Neural crest cell (in vitro differentiated cells): ENCODE measurements around the gene UBE3B. TPM values are rescaled to one million over a fixed set of nuclear protein-coding genes. Genes with fewer than 3 reads are reported as not detected.

Experiments used
- DNase-seq: peaks from one replicate; pipeline ENCODE4 v3.0.0; 2021; ENCODE audit warnings: low read depth, mixed read lengths, low spot score
- H3K27ac Mint-ChIP-seq: one replicate; pipeline ENCODE4 v1.8.0; 2021; ENCODE audit warnings: mild to moderate bottlenecking, mixed read lengths; ENCODE audit not compliant: unreplicated experiment
- H3K27me3 Mint-ChIP-seq: 2 replicates; pipeline ENCODE4 v1.8.0; 2021; ENCODE audit warnings: low read depth, mild to moderate bottlenecking, mixed read lengths
- H3K36me3 Mint-ChIP-seq: 2 replicates; pipeline ENCODE4 v1.8.0; 2021; ENCODE audit warnings: low read depth, mild to moderate bottlenecking, mixed read lengths
- H3K4me1 Mint-ChIP-seq: 2 replicates; pipeline ENCODE4 v1.8.0; 2021; ENCODE audit warnings: mixed read lengths
- H3K4me3 Mint-ChIP-seq: one replicate; pipeline ENCODE4 v1.8.0; 2021; ENCODE audit warnings: mild to moderate bottlenecking, mixed read lengths
- H3K9me3 Mint-ChIP-seq: 2 replicates; pipeline ENCODE4 v1.8.0; 2021; ENCODE audit warnings: mixed read lengths
- total RNA-seq: library from RNA; stranded (reverse); gene quantifications from 2 replicates; pipeline ENCODE4 v1.2.1, GENCODE V29; 2021
- TF ChIP-seq, protein P1 (sequence below): fragments of 200-600 bp; sonication (generic); conservative IDR thresholded peaks from 2 replicates; pipeline ENCODE4 v1.5.0; 2021; ENCODE audit warnings: antibody characterized with exemption, mild to moderate bottlenecking

UBE3B gene
- total RNA-seq, 1 donor from 2014 or later: 35.9 TPM

DNA sequence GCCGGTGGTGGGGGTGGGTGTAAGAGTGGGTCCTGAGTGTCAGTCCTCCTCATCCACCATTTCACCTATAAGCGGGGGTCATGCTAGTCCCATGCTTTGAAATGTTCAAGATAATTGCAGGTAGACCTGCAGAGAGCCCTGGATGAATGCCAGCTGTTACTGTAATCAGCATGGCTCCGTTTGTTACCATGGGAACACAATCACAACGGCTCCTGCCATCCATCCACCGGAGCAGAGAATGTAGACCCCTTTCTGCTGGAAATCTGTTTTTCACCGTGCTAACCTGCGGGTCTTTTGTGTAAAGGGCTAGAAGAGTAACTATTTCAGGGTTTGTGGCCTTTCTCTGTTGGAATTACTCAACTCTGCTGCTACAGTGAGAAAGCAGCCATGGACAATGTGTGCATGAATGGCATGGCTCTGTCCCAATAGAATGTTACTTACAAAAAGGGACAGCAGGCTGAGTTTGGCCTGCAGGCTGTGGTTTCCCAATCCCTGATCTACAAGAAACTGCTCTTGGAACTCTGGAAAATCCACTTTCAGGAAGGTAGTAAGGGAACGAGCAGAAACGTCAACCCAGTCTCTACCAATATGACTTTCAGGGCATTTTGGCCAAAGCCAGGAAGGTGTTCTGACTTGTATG lies 36.5 kb upstream of the UBE3B start:
- Mint-ChIP-seq H3K27me3 (no peaks in the 10 kb centered on the region), H3K27ac (no peak overlapping the region), H3K4me3 (no peak overlapping the region), H3K9me3 (no peaks in the 10 kb centered on the region), H3K4me1 (peaks cover 5% of the 10 kb centered on the region), H3K36me3 (no peaks in the 10 kb centered on the region)
- no peak for DNase-seq
- TF ChIP-seq, protein P1, sequence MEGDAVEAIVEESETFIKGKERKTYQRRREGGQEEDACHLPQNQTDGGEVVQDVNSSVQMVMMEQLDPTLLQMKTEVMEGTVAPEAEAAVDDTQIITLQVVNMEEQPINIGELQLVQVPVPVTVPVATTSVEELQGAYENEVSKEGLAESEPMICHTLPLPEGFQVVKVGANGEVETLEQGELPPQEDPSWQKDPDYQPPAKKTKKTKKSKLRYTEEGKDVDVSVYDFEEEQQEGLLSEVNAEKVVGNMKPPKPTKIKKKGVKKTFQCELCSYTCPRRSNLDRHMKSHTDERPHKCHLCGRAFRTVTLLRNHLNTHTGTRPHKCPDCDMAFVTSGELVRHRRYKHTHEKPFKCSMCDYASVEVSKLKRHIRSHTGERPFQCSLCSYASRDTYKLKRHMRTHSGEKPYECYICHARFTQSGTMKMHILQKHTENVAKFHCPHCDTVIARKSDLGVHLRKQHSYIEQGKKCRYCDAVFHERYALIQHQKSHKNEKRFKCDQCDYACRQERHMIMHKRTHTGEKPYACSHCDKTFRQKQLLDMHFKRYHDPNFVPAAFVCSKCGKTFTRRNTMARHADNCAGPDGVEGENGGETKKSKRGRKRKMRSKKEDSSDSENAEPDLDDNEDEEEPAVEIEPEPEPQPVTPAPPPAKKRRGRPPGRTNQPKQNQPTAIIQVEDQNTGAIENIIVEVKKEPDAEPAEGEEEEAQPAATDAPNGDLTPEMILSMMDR: no peak

DNA sequence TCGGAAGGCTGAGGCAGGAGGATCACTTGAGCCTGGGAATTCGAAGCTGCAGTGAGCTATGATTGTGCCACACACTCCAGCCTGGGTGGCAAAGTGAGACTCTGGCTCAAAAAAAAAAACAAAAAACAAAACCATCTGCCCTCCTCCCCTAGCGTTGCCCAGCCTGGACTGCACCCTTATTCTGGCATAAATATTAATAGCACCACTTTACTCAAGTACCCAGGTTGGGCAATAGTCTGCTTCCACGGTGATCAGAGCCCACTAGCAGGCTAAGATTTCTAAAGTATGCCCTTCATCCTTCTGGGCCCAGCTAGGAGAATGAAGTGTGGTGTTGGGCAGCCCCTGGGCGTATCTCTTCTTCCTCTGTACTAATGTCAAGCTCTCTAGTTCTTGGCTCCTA lies 33.6 kb upstream of the UBE3B start:
- no peak for DNase-seq
- H3K36me3 Mint-ChIP-seq: no peaks in the 10 kb centered on the region
- no peaks in the 10 kb centered on the region for H3K9me3 Mint-ChIP-seq
- no peak overlapping the region for H3K27ac Mint-ChIP-seq
- no peak overlapping the region for H3K4me3 Mint-ChIP-seq
- peaks cover 5% of the 10 kb centered on the region for H3K4me1 Mint-ChIP-seq
- TF ChIP-seq, protein P1: no peak
- no peaks in the 10 kb centered on the region for H3K27me3 Mint-ChIP-seq

DNA sequence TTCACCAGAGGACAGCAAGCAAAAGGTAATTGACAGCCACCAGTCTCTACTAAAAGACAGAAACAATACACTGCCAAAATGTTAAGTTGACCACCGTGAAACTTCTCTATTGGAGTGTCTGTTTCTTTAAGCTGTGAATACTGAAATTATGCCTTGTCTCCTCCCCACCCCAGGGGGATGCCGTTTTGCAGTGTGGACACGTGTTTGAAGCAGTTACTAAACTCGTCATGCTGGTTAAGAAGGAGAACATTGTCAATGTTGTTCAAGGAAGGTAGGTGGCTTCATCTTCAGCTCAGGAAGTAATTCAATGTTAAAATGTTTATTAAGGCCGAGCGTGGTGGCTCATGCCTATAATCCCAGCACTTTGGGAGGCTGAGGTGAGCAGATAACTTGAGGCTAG lies 33.2 kb upstream of the UBE3B start:
- Mint-ChIP-seq H3K27ac (no peak overlapping the region), H3K9me3 (no peaks in the 10 kb centered on the region), H3K36me3 (no peaks in the 10 kb centered on the region), H3K27me3 (no peaks in the 10 kb centered on the region), H3K4me3 (no peak overlapping the region), H3K4me1 (peaks cover 5% of the 10 kb centered on the region)
- no peak for DNase-seq
- TF ChIP-seq, protein P1: no peak

DNA sequence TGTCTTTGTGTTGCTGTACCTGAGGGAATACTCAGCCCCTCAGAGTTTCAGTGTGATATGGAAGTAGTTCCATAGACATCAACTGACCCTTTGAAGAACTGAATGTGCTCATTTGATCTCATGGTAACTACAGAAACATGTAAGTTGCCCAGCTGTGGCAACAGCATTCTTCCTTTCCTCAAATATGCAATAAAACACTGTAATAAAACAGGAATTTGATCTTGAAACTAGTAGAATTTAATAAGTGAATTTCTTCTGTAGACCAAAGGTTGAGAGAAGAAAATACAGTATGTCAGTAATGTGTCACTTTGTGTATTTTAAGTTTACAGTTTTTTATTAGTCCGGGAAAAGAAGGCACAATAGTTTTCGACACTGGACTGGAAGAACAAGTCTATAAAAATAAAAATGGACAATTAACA lies 32.2 kb upstream of the UBE3B start:
- peaks cover 4% of the 10 kb centered on the region for H3K4me1 Mint-ChIP-seq
- DNase-seq: no peak
- no peaks in the 10 kb centered on the region for H3K27me3 Mint-ChIP-seq
- no peak overlapping the region for H3K4me3 Mint-ChIP-seq
- no peaks in the 10 kb centered on the region for H3K36me3 Mint-ChIP-seq
- no peak overlapping the region for H3K27ac Mint-ChIP-seq
- no peaks in the 10 kb centered on the region for H3K9me3 Mint-ChIP-seq
- TF ChIP-seq, protein P1: no peak

DNA sequence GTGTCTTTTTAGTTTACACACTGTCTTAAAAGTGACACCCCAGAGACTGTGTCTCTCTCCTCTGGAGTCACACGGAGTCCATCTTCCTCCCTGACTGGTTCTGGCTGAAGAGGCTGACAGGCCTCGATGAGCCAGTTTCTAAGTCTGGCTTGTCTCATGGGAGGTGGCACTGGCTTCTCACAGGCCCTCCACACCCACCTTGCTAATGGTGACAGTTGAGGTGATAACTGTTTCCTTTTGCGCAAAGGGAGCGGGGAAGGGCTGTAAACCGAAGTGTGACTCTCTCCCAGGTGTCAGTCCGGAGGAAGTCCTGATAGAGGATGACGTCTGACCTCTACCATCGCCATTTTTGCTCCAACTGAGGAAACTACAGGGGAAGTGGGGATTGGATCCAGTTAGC lies 30.6 kb upstream of the UBE3B start:
- TF ChIP-seq, protein P1: no peak
- no peak overlapping the region for H3K4me3 Mint-ChIP-seq
- no peaks in the 10 kb centered on the region for H3K4me1 Mint-ChIP-seq
- no peaks in the 10 kb centered on the region for H3K36me3 Mint-ChIP-seq
- H3K27me3 Mint-ChIP-seq: no peaks in the 10 kb centered on the region
- DNase-seq: no peak
- no peaks in the 10 kb centered on the region for H3K9me3 Mint-ChIP-seq
- no peak overlapping the region for H3K27ac Mint-ChIP-seq
